Psoas muscle (tissue), 8 donors: ENCODE results near the gene MAT2A. TPM values are rescaled to one million over a fixed set of nuclear protein-coding genes. Genes with fewer than 3 reads are reported as not detected.

Source experiments
- ATAC-seq, 4 donors: fragments of 200-7000 bp; cut with Tn5 transposase; one replicate each; pipeline ENCODE4 v1.9.1; 2020; ENCODE audit warnings: moderate library complexity in 3 of 4, mild to moderate bottlenecking in 2 of 4
- DNase-seq, 2 donors: peaks; one replicate each; pipeline ENCODE4 v3.0.0-alpha.2; 2020
- H3K27ac ChIP-seq: fragments of 200-600 bp; one replicate; pipeline ENCODE4 v1.8.0; 2022
- H3K27me3 ChIP-seq, 3 donors: fragments of 200-600 bp in 1 of 3; one replicate each; pipeline versions ENCODE4 v1.6.1 to v1.8.0; 2013 to 2022; ENCODE audit warnings: low read length in 2 of 3, mild to moderate bottlenecking in 2 of 3, moderate library complexity in 1 of 3; ENCODE audit not compliant: insufficient read depth in 3 of 3
- H3K36me3 ChIP-seq, 2 donors: fragments of 200-600 bp in 1 of 2; one replicate each; pipeline versions ENCODE4 v1.6.1 to v1.8.0; 2013 to 2022; ENCODE audit warnings: low read depth in 1 of 2, mild to moderate bottlenecking in 1 of 2, moderate library complexity in 1 of 2; ENCODE audit not compliant: insufficient read depth in 1 of 2
- H3K4me1 ChIP-seq: fragments of 200-600 bp; one replicate; pipeline ENCODE4 v1.8.0; 2022
- H3K4me3 ChIP-seq: fragments of 200-600 bp; one replicate; pipeline ENCODE4 v1.8.0; 2022; ENCODE audit warnings: mild to moderate bottlenecking
- H3K9me3 ChIP-seq: fragments of 200-600 bp; one replicate; pipeline ENCODE4 v1.8.0; 2022
- WGBS, 3 donors: extraction: QIAGEN DNeasy Blood & Tissue Kit; methylation state at CpG; one replicate each; pipeline versions ENCODE4 v1.1.6 to v1.1.7; 2013; 5-methylcytosine and 5-hydroxymethylcytosine counted together
- intact Hi-C, 2 donors: fragments of 100-400 bp; cut with DNase I; formaldehyde crosslinking; loops; one replicate each; pipeline versions ENCODE4 v1.11.0 to v1.14.2; 2022
- polyA plus RNA-seq, 3 donors: library from polyadenylated mRNA; stranded (reverse); fragments of 200-250 nt; gene quantifications; one replicate each; pipeline ENCODE4 v1.2.3, GENCODE V29; 2013
- total RNA-seq, 4 donors: library from RNA; stranded (reverse); fragmentation: NEBNext Ultra II Directional in 2 of 4; extraction: Animal tissue kit (Norgen Biotek cat#: 25700) in 2 of 4; gene quantifications; one replicate each; pipeline versions ENCODE4 v1.2.1 to v1.2.4, GENCODE V29; 2021 to 2023
- TF ChIP-seq, protein P1 (sequence below): fragments of 200-600 bp; IDR thresholded peaks from one replicate; pipeline ENCODE4 v1.8.0; 2022; ENCODE audit warnings: antibody characterized with exemption
- donor health status: healthy with polysubstance abuse.
- donor health status: DM: no; HTN: no; CAD: no; lungs with moderate emphysema.
- donor health status: Bipolar disorder and iron deficiency.
- donor health status: healthy.
- donor health status: DM: yes; HTN: yes; CAD: no.
- donor health status: DM: no; HTN: no; CAD: no.
- donor health status: DM: no; HTN: no; CAD: no.
- donor health status: DM: yes; HTN: yes; CAD: no.

Gene MAT2A
- total and polyA plus RNA-seq, 7 donors, result 55.9 to 356 (median 178) TPM

DNA sequence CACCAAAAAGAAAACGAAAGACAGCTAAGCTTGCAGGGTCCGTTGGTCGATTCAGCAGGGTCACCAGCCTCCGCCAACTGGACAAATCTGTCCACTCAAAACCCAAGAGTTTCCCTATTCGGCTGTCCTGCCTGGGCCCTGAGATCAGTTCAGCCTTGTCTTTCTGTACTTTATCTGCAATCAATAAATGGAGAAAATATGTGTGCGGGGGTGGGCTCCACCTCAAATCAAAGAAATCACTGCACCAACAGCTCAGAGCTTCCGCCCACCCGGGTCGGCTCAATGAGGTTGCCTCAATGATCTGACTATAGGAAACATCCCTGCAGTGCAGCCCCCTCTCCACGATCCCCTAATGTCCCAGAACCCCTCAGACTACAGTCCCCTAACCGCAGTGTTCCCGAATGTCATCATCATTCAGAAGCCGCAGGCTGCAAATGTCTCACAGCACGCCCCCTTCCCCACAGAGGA is 21.9 kb downstream of the MAT2A start:
- Histone ChIP-seq H3K4me1 (peaks cover 12% of the 10 kb centered on the region), H3K9me3 (no peaks in the 10 kb centered on the region), H3K36me3 (peaks cover 4 to 38% of the 10 kb centered on the region in 2 donors), H3K27ac (peak overlapping the region; percentile 88), H3K27me3 (no peaks in the 10 kb centered on the region), H3K4me3 (peak overlapping the region; percentile 81)
- WGBS, 3 donors, result 3 to 4% (median 3%) methylated on average over 13 to 14 of the region's 14 CpGs
- no peak for DNase-seq
- TF ChIP-seq, protein P1, sequence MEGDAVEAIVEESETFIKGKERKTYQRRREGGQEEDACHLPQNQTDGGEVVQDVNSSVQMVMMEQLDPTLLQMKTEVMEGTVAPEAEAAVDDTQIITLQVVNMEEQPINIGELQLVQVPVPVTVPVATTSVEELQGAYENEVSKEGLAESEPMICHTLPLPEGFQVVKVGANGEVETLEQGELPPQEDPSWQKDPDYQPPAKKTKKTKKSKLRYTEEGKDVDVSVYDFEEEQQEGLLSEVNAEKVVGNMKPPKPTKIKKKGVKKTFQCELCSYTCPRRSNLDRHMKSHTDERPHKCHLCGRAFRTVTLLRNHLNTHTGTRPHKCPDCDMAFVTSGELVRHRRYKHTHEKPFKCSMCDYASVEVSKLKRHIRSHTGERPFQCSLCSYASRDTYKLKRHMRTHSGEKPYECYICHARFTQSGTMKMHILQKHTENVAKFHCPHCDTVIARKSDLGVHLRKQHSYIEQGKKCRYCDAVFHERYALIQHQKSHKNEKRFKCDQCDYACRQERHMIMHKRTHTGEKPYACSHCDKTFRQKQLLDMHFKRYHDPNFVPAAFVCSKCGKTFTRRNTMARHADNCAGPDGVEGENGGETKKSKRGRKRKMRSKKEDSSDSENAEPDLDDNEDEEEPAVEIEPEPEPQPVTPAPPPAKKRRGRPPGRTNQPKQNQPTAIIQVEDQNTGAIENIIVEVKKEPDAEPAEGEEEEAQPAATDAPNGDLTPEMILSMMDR, result no peak
- ATAC-seq, result peak in 2 of 4 donors; percentile 13 to 26
- intact Hi-C loops, result loop anchor here (5.0 kb wide), 1 partner anchor 36 kb away; the partner anchor contains the start of gene RNF181 (in 2 of the 2)

DNA sequence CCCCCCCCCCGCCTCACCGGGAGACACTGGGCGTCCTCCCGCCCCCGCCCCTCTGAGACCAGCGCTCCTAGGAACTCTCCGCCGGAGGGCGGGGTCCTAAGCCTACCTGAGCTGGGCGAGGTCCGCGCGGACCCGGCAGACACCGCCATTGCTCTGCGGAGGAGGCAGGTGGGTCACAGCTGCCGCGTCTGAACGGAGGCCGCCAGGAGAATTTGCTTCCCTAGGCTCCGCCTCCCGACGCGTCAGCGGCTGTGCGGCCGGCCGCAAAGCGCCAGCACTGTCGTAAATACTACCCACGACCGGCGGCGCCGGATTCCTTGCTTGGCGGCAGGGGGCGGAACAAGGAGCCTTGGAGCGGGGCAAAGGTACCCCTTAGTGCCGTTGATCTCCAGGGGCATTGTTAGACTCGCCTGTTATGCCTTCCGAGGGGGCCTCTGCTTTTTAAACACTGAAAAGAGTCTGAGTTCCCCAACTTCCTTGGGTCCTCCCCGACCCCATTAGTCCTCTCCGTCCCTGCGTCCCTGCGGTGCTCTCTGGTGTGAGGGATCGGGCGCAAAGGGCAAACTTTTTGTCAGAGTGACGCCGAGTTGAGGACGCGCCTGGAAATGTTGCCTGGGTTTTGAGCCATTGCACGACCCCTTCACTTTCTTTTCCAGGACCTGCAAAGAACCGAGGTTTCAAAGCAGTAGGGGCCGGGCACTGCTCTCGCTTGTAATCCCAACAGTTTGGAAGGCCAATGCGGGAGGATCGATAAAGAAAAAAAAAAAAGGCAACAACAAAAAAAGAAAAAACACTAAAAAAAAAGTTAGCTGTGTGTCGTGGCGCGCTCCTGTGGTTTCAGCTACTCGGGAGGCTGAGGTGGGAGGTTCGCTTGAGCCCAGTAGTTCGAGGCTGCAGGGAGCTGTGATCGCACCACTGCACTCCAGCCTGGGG is 22.6 kb downstream of the MAT2A start, which contains the start of gene GGCX:
Gene GGCX (minus strand): TSS at position 214 of the 933 bp plus-strand sequence. CDS start 65 bp downstream, at position 149.
- DNase-seq (peak; percentile 97 to 98), ATAC-seq (peak; percentile 94 to 97 (median 96))
- Histone ChIP-seq H3K27ac (peak within 1 kb of the TSS; percentile 88), H3K27me3 (no peaks in the 10 kb centered on the region), H3K4me3 (peak within 1 kb of the TSS; percentile 81), H3K4me1 (peaks cover 12% of the 10 kb centered on the region), H3K36me3 (peaks cover 4 to 31% of the 10 kb centered on the region in 2 donors), H3K9me3 (no peaks in the 10 kb centered on the region)
- 3 to 4% (median 4%) methylated on average over 60 to 64 of the region's 64 CpGs for WGBS, 3 donors
- TF ChIP-seq, protein P1, result peak; percentile 11
- intact Hi-C loops, result loop anchor here (5.0 kb wide), 1 partner anchor 36 kb away; the partner anchor contains the start of gene RNF181 (in 2 of the 2)

DNA sequence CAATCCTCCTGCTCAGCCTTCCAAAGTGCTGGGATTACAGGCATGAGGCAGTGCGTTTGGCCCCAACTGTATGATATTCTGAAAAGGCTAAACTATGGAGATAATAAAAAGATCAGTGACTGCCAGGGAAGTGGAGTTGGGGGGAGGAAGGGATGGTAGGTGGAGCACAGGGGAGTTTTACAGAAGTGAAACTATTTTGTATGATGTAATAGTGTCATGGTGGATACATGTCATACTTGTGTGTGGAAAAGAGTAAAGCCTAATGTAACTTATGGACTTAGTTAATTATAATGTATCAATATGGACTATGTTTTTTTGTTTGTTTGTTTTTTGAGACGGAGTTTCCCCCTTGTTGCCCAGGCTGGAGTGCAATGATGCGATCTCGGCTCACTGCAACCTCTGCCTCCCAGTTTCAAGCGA is 25.2 kb downstream of the MAT2A start:
- Histone ChIP-seq H3K36me3 (peaks cover under 1 to 5% of the 10 kb centered on the region in 2 donors), H3K27me3 (no peaks in the 10 kb centered on the region), H3K4me3 (no peak overlapping the region), H3K27ac (no peak overlapping the region), H3K9me3 (no peaks in the 10 kb centered on the region), H3K4me1 (peaks cover 12% of the 10 kb centered on the region)
- ATAC-seq, result no peak
- DNase-seq, result no peak
- TF ChIP-seq, protein P1, result no peak
- intact Hi-C loops, result loop anchor here (5.0 kb wide), 1 partner anchor 33 kb away; the partner anchor contains the start of gene RNF181 (in 2 of the 2)
- WGBS, 3 donors, result 82 to 87% (median 85%) methylated on average over 5 of the region's 5 CpGs

DNA sequence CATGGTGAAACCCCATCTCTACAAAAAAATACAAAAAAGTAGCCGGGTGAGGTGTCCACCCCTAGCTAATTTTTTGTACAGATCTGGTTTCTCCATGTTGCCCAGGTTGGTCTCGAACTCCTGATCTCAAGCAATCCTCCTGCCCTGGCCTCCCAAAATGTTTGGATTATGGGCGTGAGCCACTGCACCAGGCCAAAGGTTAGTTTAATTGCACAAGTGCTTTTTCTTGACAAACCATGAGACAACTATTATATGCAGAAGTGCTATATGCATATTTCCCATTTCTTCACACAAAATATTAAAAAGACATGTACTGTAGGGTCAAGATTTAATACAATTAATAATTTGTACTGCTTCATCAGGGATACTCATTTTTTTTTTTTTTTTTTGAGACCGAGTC is 27.3 kb downstream of the MAT2A start:
- no peaks in the 10 kb centered on the region for H3K9me3 ChIP-seq
- ATAC-seq, result no peak
- H3K27me3 ChIP-seq, result no peaks in the 10 kb centered on the region
- H3K4me3 ChIP-seq, result no peak overlapping the region
- intact Hi-C loops, result no loop called here
- TF ChIP-seq, protein P1, result no peak
- 73 to 87% (median 73%) methylated on average over 4 of the region's 4 CpGs for WGBS, 3 donors
- H3K4me1 ChIP-seq, result no peaks in the 10 kb centered on the region
- DNase-seq, result no peak
- no peaks in the 10 kb centered on the region for H3K36me3 ChIP-seq
- no peak overlapping the region for H3K27ac ChIP-seq
